Measurements from ENCODE around the gene NOX5. TPM values are rescaled to one million over a fixed set of nuclear protein-coding genes. Genes with fewer than 3 reads are reported as not detected.

NOX5 gene
- total RNA-seq, 2 experiments from 2014 or later, result not detected

- Histone ChIP-seq H2AFZ (ENCODE audit: low read length) (no peak overlapping the region), H3K4me3 (ENCODE audit: low read depth, low read length, poor library complexity, severe bottlenecking) (no peak overlapping the region), H3K27ac (ENCODE audit: low read depth, low read length, poor library complexity, severe bottlenecking) (no peak overlapping the region), H4K20me1 (ENCODE audit: insufficient read depth, low read length) (no peaks in the 10 kb centered on the region), H3K36me3 (ENCODE audit: insufficient read depth, low read length) (no peaks in the 10 kb centered on the region), H3K79me2 (ENCODE audit: insufficient read depth, low read depth, low read length) (no peaks in the 10 kb centered on the region), H3K9me3 (ENCODE audit: low read length) (no peaks in the 10 kb centered on the region), H3K4me2 (ENCODE audit: low read length) (no peak overlapping the region), H3K4me1 (ENCODE audit: insufficient read depth, low read length, poor library complexity, severe bottlenecking) (no peaks in the 10 kb centered on the region), H3K9me2 (ENCODE audit: insufficient read depth, low read length) (no peaks in the 10 kb centered on the region)
- no peak for DNase-seq (ENCODE audit: low spot score)
- intact Hi-C loops (cut with micrococcal nuclease; ENCODE audit: unreplicated experiment), result no loop called here
- no peak for TF ChIP-seq CTCF (conservative IDR thresholded peaks at IDR 0.05; ENCODE audit: low read length)
- no peak for TF ChIP-seq EZH2phosphoT487 (IDR thresholded peaks at IDR 0.05; ENCODE audit: borderline replicate concordance, low read depth, low read length)
- BruUV-seq (replicated peaks), result no TSS peak
- POLR2A ChIA-PET, result no interaction called here
- CTCF ChIA-PET (ENCODE audit: unreplicated experiment), result no interaction called here
These were observed 55.5 kb downstream of the NOX5 start for GRCh38 chr15:69069996-69070395.

GRCh38 chr15:69070396-69070795, 55.9 kb downstream of the NOX5 start:
- Histone ChIP-seq H3K4me3 (ENCODE audit: low read depth, low read length, poor library complexity, severe bottlenecking) (no peak overlapping the region), H3K9me3 (ENCODE audit: low read length) (no peaks in the 10 kb centered on the region), H3K4me1 (ENCODE audit: insufficient read depth, low read length, poor library complexity, severe bottlenecking) (no peaks in the 10 kb centered on the region), H3K9me2 (ENCODE audit: insufficient read depth, low read length) (no peaks in the 10 kb centered on the region), H3K27ac (ENCODE audit: low read depth, low read length, poor library complexity, severe bottlenecking) (no peak overlapping the region), H4K20me1 (ENCODE audit: insufficient read depth, low read length) (no peaks in the 10 kb centered on the region), H2AFZ (ENCODE audit: low read length) (no peak overlapping the region), H3K79me2 (ENCODE audit: insufficient read depth, low read depth, low read length) (no peaks in the 10 kb centered on the region), H3K36me3 (ENCODE audit: insufficient read depth, low read length) (no peaks in the 10 kb centered on the region), H3K4me2 (ENCODE audit: low read length) (no peak overlapping the region)
- intact Hi-C loops (cut with micrococcal nuclease; ENCODE audit: unreplicated experiment), result no loop called here
- TF ChIP-seq CTCF (conservative IDR thresholded peaks at IDR 0.05; ENCODE audit: low read length) (no peak), EZH2phosphoT487 (IDR thresholded peaks at IDR 0.05; ENCODE audit: borderline replicate concordance, low read depth, low read length) (no peak)
- no TSS peak for BruUV-seq (replicated peaks)
- ChIA-PET CTCF (ENCODE audit: unreplicated experiment) (no interaction called here), POLR2A (no interaction called here)
- no peak for DNase-seq (ENCODE audit: low spot score)

GRCh38 chr15:69071260-69071659, 56.8 kb downstream of the NOX5 start:
- no TSS peak for BruUV-seq (replicated peaks)
- CTCF ChIA-PET (ENCODE audit: unreplicated experiment), result no interaction called here

More at GRCh38 chr15:69071260-69071659, 56.8 kb downstream of the NOX5 start:
- H3K27ac ChIP-seq (ENCODE audit: low read depth, low read length, poor library complexity, severe bottlenecking), result no peak overlapping the region
- intact Hi-C loops (cut with micrococcal nuclease; ENCODE audit: unreplicated experiment), result no loop called here
- no peak overlapping the region for H2AFZ ChIP-seq (ENCODE audit: low read length)
- no peak overlapping the region for H3K4me2 ChIP-seq (ENCODE audit: low read length)
- TF ChIP-seq CTCF (conservative IDR thresholded peaks at IDR 0.05; ENCODE audit: low read length) (no peak), EZH2phosphoT487 (IDR thresholded peaks at IDR 0.05; ENCODE audit: borderline replicate concordance, low read depth, low read length) (no peak)
- H3K9me2 ChIP-seq (ENCODE audit: insufficient read depth, low read length), result no peaks in the 10 kb centered on the region
- POLR2A ChIA-PET, result no interaction called here
- DNase-seq (ENCODE audit: low spot score), result no peak
- H3K4me1 ChIP-seq (ENCODE audit: insufficient read depth, low read length, poor library complexity, severe bottlenecking), result no peaks in the 10 kb centered on the region
- H3K36me3 ChIP-seq (ENCODE audit: insufficient read depth, low read length), result no peaks in the 10 kb centered on the region
- no peaks in the 10 kb centered on the region for H4K20me1 ChIP-seq (ENCODE audit: insufficient read depth, low read length)
- H3K9me3 ChIP-seq (ENCODE audit: low read length), result no peaks in the 10 kb centered on the region
- no peak overlapping the region for H3K4me3 ChIP-seq (ENCODE audit: low read depth, low read length, poor library complexity, severe bottlenecking)
- no peaks in the 10 kb centered on the region for H3K79me2 ChIP-seq (ENCODE audit: insufficient read depth, low read depth, low read length)

All from OCI-LY7 (cell line).